ENCODE results near the gene CLEC2L. TPM values are rescaled to one million over a fixed set of nuclear protein-coding genes. Genes with fewer than 3 reads are reported as not detected.

The CLEC2L gene
- total RNA-seq, 1 donor from 2014 or later = not detected

- H3K4me3 ChIP-seq (ENCODE audit: low read depth, low read length) = no peak overlapping the region
- TF ChIP-seq CTCF (conservative IDR thresholded peaks at IDR 0.05; ENCODE audit: low read depth, low read length) = no peak
- DNase-seq (ENCODE audit: low read depth) = no peak
These were observed 15.6 kb downstream of the CLEC2L start for GRCh38 chr7:139538881-139539635.

GRCh38 chr7:139540203-139540602 is 16.7 kb downstream of the CLEC2L start:
- TF ChIP-seq CTCF (conservative IDR thresholded peaks at IDR 0.05; ENCODE audit: low read depth, low read length) = no peak
- H3K4me3 ChIP-seq (ENCODE audit: low read depth, low read length) = no peak overlapping the region
- no peak for DNase-seq (ENCODE audit: low read depth)

GRCh38 chr7:139541600-139542307 is 18.3 kb downstream of the CLEC2L start:
- no peak for DNase-seq (ENCODE audit: low read depth)
- no peak for TF ChIP-seq CTCF (conservative IDR thresholded peaks at IDR 0.05; ENCODE audit: low read depth, low read length)
- no peak overlapping the region for H3K4me3 ChIP-seq (ENCODE audit: low read depth, low read length)

GRCh38 chr7:139542308-139543151 is 19.0 kb downstream of the CLEC2L start:
- TF ChIP-seq CTCF (conservative IDR thresholded peaks at IDR 0.05; ENCODE audit: low read depth, low read length) = no peak
- DNase-seq (ENCODE audit: low read depth) = no peak
- H3K4me3 ChIP-seq (ENCODE audit: low read depth, low read length) = no peak overlapping the region

- no peak for TF ChIP-seq CTCF (conservative IDR thresholded peaks at IDR 0.05; ENCODE audit: low read depth, low read length)
- no peak overlapping the region for H3K4me3 ChIP-seq (ENCODE audit: low read depth, low read length)
- DNase-seq (ENCODE audit: low read depth) = no peak
These were observed 20.5 kb downstream of the CLEC2L start for GRCh38 chr7:139543801-139544603.

- TF ChIP-seq CTCF (conservative IDR thresholded peaks at IDR 0.05; ENCODE audit: low read depth, low read length) = no peak
- no peak overlapping the region for H3K4me3 ChIP-seq (ENCODE audit: low read depth, low read length)
- no peak for DNase-seq (ENCODE audit: low read depth)
These were observed 21.2 kb downstream of the CLEC2L start for GRCh38 chr7:139544645-139545044.

All from epithelial cell of proximal tubule (primary cell).